GM21381 (cell line): ENCODE data around the gene PTPRU.
"Not testable (repeated sequence)": the region's sequence is repeated elsewhere in the genome, so short reads cannot be mapped to it uniquely, and the experiment has no call there.

Source experiments
- ATAC-seq: cut with Tn5 transposase; IDR thresholded peaks from one replicate; pipeline ENCODE4 v1.9.1; 2021; ENCODE audit warnings: mild to moderate bottlenecking, moderate library complexity; ENCODE audit not compliant: unreplicated experiment

The PTPRU gene

DNA sequence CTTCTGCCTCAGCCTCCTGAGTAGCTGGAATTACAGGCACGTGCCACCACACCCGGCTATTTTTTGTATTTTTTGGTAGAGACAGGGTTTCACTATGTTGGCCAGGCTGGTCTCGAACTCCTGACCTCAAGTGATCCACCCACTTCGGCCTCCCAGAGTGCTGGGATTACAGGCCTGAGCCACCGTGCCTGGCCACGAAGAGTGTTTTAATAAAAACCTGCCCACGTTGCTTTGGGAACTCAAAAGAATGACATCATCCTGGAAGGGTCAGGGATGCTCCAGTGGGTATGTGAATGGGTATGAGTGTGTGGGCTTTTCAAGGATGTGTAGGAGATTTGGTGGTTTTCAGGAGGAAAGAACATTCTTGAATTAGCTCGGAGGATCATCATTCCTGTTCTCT, 78.4 kb downstream of the PTPRU start:
- not testable (repeated sequence) for ATAC-seq

DNA sequence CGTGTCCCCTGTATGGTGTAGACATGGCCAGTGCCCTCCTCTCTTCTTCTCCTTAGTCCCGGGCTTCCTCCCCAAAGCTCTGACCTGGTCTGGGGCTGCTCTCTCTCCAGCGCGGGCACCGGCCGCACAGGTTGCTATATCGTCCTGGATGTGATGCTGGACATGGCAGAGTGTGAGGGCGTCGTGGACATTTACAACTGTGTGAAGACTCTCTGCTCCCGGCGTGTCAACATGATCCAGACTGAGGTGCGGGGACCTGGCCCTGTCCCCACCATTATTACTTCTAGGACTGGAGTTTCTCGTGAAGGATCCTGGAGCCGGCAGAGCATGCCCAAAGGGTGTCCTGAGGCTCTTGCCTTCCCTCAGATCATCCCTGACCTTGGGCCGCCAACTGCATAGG, 78.9 kb downstream of the PTPRU start:
- no peak for ATAC-seq

DNA sequence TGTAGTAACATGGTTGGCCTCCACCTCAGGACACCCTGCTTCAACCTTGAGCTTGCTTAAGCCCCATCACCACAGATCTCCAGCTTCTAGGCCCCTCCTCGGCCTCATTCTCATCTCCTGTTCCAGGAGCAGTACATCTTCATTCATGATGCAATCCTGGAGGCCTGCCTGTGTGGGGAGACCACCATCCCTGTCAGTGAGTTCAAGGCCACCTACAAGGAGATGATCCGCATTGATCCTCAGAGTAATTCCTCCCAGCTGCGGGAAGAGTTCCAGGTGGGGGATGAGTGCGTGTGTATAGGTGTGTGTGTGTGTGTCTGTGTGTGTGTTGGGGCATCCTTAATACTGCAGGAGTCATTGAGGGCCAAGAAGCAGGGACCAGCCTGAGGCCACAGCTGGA, 79.6 kb downstream of the PTPRU start:
- no peak for ATAC-seq

DNA sequence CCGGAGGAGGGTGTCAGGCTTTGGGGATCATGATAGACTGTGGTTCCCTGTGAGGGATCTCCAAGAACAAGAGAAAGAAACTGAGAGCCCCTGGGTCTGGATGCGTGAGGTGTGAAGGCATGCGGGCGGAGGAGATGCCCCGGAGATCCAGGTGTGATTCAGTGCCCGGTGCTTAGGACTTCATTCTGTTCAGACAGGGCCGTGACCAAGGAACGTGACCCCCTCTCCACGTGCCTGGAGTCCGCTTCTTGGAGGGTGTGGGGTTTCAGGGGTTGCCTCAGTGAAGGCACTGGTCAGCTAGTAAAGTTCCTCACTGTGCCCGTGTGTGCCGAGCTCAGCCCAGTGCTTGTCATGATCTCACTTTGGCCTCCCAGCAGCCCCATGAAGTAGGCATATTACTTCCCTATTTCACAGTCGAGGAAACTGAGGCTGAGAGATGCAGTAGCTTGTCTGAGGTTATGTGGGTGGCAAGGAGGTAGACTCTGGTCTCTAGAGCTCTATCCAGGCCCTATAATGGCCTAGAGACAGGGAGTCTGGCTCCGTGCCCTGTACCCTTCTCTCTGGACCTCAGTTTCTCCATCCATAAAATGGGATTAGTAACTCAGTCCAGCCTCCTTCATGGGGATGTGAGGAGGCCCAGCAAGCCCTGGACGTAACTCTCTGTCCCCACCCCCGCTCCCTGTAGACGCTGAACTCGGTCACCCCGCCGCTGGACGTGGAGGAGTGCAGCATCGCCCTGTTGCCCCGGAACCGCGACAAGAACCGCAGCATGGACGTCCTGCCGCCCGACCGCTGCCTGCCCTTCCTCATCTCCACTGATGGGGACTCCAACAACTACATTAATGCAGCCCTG, 81.0 kb downstream of the PTPRU start:
- ATAC-seq = no peak

DNA sequence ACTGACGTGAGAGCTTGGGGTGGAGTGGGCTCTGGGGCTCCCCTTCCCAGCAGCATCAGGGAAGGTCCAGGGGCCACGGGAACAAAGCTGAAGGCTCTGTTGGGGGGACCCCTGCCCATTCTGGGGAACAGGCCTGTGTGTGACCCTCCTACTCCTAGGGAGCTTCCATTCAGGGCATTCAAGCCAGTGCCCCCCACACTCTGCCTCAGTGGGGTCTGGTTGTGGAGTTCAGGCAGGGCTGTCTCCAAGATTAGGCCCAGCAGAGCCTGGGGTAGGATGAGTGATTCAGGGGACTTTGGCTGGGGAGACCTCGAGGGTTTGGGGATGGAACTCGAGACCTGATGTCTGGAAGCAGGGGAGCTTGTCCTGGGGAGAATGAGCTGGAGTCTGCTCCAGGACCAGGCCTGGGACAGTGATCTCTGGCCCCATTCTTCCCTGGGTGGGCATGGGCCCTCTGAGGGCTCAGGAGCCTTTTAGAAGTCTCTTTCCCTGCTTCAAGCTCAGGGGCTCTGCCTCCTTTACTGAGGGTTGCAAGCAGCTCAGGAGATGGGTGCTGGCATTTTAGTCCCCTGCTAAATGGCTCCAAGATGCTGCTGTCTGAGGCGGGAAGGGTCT, 81.7 kb downstream of the PTPRU start:
- ATAC-seq = no peak

DNA sequence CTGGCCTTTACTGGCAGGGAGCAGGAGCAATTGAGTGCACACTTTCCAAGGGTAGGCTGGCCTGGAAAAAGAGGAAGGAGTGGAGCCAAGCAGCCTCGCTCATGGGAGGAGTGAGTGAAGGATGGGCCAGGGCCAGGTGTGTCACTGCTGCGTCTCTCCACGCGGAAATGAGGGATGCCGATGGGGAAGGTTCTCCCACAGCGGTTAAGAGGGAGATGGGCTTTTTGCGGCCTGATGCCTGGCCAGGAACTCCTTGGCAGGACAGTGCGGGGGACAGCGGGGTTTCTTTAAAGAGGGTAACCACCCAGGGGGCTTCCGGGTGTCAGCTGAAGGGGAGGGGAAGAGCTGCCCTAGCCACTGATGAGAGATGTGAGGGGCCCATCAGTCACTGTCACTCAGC, 82.4 kb downstream of the PTPRU start:
- no peak for ATAC-seq

DNA sequence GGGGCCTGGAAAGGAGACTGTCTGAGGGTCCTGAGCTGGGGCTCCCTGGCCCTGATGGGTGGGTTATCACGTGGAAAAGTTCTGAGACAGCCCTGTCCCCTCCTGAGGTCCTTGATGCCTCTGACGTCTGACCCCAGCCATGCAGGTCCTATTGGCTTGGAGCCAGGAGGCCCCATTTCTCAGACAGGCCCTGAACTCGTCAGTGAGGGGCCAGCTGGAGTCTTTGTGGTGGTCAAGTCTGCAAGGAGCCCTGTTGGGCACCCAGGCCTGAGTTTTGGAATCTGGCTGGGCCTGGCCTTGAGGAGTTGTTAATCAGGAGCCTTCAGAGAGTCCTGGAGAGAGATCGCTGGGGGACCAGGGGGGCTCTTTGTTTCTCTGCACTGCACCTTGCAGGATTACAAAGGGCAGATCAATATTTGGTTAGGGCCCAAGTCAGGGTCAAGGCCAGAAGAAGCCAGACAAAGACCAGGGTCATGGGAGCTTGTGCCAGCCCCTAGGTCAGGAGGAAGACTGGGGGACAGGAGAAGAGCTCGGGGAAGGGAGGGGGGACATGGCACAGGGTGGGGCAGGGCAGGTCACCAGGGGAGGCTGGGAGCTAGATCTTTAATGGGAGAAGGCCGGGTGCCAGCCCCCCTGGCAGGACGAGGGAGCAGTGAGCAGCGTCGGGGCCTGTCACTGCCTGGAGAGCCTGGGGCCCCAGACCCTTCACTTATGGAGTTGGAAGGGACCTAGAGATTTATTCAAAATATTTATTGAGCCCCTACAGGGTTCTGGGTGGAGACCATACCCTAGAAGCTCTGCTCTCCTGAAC, 83.2 kb downstream of the PTPRU start:
- no peak for ATAC-seq

DNA sequence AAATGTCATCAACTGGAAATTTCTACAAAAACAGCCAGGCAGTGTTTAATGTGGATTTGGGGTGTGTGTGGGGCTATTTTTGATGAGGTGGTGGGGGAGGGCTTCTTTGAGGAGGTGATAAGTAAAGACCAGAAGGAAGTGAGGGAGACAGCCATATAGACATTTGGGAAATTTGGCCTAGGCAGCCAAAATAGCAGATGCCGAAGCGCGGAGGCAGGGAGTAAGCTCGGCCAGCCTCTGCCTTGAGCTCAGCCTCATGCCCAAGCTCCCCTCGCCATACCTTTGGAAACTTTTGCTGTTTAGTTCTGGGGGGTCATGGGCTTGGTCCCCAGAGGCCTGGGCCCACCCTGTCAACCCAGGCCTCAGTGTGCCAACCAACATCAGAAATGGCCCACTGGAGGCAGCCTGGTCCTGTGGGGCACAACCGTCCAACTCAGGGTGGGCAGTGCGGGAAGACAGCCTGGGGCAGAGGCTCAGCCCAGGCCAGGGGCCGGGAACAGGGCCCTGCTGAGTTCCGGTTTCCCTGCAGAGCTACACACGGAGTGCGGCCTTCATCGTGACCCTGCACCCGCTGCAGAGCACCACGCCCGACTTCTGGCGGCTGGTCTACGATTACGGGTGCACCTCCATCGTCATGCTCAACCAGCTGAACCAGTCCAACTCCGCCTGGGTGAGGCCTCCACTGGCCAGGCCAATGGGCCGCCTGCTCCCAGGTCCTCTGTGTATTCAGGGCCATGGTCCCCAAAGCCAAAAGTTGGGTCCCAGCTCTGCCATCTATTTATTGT, 84.0 kb downstream of the PTPRU start:
- no peak for ATAC-seq

DNA sequence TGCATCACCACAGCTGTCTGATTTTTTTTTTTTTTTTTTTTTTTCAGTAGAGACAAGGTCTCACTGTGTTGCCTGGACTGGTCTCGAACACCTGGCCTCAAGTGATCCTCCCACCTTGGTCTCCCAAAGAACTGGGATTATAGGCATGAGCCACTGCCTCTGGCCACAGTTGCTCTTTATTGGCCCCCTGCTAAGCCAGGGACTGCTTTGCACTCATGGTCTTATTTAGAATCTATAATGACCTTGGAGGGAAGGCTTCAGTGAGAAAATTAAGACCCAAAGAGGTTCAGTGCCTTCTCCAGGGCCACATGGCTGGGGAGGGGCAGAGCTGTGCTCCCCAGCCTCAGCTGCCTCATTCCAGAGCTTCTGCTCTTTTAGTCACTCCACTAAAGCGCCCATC, 84.9 kb downstream of the PTPRU start:
- ATAC-seq = no peak

DNA sequence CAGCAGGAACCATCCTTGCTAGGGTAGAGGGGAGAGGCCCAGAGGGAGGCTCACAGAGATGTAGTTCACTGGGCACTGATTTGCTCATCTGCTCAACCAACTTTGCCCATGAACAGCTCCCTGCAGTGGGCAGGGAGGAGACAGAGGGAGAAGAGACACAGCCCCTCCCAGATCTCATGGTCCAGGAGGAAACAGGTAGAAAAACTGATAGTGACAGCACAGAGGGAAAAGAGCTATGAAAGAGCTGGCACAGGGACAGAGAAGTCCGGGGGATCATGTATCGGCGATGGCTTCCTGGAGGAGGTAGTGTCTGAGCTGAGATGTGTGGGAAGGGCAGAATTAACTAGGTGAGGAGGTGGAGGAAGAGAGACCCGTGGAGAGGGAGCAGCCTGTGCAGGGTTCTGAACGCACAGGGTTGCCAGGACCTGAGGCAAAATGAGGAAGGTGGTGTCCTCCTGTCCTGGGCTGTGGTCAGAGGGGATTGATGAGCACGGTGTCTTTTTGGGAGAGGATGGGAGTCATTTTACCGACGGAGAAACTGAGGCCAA, 85.9 kb downstream of the PTPRU start:
- no peak for ATAC-seq

DNA sequence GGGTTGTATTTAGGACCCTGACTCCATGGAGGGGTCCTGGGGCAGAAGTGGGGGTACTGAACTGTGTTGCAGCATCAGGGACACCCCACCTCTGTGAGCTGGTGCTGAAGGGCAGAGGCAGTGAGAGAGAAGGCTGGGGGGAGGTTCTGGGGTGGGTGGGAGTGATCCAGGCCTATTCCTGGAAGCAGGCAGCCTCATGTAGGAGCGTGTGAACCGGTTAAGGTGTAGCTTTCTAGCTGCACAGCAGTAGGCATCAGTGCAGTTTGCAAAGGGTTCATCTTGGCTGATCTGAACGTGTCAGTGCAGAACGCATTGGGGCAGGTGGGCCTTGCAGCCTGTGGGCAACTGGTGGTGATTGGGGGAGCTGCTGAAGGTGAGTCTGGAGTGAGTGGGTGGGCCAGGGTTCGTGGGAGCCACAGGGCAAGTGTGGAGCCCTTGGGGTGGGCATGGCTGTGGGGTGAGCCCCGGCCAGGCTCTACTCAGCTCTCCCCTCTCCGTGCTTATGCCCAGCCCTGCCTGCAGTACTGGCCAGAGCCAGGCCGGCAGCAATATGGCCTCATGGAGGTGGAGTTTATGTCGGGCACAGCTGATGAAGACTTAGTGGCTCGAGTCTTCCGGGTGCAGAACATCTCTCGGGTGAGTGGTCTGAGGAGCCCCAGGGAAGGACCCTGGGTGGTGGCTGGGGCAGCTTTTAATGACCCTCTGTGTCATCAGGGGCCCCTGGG, 86.7 kb downstream of the PTPRU start:
- no peak for ATAC-seq

DNA sequence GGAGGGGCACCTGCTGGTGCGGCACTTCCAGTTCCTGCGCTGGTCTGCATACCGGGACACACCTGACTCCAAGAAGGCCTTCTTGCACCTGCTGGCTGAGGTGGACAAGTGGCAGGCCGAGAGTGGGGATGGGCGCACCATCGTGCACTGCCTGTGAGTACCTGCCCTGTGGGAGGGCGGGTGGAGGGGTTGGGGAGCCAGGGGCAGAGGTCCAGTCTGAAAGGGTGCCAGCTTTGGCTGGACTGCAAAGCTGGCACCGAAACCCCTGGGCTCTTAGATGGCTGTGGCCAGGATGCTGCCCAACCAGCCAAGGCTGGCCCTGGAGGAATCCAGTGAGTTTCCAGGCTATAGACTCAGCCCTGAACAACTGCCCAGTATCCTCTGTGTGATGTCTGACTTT, 87.3 kb downstream of the PTPRU start:
- ATAC-seq = no peak

DNA sequence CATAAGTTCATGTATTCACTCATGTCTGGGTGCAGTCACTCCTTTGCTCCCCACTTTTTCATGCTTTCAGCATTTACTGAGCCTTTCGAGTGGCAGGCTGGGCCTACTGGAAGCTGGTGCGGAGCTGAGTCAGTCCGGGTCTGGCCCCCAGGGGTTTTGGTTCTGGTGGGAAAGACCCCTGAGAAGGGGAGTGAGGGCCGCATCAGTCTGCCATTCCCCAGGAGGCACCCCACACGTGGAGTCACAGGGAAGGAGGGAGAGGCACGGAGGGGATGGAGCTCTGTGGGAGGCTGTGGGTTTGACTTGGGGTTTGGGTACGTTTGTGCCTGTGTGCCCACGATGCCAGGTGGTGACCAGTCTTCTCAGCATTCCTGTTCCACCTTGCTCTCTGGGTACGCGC, 87.9 kb downstream of the PTPRU start:
- no peak for ATAC-seq

DNA sequence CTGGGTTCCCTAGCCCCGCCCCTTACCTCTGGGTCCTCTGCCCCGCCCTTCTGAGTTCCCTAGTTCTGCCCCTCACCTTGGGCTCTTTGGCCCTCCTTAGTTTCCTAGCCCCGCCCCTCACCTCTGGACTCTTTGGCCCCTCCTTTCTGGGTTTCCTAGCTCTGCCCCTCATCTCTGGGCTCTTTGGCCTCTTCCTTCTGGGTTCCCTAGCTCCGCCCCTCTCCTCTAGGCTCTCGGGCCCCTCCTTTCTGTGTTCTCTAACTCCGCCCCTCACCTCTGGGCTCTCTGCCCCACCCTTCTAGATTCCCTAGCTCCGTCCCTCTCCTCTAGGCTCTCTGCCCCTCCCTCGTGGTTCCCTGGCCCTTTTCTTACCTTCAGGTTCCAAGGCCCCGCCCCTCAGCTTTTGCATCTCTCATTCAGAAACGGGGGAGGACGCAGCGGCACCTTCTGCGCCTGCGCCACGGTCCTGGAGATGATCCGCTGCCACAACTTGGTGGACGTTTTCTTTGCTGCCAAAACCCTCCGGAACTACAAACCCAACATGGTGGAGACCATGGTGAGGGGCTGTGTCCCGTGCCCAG, 88.5 kb downstream of the PTPRU start:
- no peak for ATAC-seq

DNA sequence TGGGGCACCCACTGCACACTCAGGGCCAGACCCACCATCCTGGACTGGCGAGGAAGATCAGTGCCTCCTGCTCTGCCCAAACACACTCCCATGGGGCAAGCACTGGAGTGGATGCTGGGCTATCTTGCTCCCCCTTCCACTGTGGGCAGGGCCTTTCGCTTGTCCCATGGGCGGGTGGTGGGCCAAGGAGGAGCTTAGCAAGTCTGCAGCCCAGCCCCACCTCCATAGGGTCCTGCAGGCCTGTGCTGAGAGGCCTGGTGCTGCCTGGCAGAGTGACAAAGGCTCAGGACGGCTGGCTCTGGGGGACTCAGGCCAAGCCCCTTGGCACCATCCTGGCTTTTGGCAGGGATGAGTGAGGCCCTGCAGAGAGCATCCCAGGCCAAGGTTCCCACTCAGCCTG, 89.4 kb downstream of the PTPRU start:
- ATAC-seq = no peak

DNA sequence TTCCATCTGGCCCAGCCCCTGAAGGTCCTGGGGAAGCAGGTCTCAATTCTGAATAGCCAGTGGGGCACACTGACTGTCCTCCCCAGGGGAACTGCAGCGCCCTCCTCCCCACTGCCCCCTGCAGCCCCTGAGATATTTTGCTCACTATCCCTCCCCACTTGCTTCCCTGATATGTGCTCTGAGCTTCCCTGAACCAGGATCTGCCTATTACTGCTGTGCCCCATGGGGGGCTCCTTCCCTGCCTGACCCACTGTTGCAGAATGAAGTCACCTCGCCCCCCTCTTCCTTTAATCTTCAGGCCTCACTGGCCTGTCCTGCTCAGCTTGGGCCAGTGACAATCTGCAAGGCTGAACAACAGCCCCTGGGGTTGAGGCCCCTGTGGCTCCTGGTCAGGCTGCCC, 89.8 kb downstream of the PTPRU start:
- no peak for ATAC-seq

DNA sequence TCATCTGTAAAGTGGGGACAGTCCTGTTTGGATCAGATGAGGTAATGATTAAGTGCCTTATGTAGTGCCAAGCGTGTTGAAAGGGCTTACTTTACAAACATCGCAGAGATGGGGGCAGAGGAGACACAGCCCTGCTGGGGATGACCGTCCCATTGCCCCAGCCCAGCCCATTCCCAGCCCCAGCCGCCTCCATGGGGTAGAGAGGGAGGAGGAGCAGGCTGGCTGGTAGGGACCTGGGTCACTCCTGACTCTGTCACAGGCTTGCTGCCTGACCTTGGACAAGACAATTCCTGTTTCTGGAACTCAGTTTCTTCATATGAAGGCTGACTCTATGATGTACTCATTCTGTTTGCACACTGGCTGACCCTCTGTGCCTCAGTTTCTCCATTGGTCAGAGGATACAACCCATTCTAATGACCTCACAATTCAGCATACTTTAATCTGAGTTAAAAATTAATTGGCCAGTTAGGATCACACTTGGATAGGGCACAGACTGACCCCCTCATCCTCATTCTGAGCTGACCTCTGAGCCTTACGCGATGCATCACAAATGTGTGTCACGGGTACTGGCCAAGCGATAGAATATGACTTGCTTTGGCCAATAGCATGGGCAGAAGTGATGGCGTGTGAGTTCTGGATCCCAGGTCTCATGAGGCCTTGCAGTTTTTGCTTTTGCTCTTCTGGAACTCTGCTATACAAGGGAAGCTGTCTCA, 91.1 kb downstream of the PTPRU start:
- ATAC-seq = no peak

DNA sequence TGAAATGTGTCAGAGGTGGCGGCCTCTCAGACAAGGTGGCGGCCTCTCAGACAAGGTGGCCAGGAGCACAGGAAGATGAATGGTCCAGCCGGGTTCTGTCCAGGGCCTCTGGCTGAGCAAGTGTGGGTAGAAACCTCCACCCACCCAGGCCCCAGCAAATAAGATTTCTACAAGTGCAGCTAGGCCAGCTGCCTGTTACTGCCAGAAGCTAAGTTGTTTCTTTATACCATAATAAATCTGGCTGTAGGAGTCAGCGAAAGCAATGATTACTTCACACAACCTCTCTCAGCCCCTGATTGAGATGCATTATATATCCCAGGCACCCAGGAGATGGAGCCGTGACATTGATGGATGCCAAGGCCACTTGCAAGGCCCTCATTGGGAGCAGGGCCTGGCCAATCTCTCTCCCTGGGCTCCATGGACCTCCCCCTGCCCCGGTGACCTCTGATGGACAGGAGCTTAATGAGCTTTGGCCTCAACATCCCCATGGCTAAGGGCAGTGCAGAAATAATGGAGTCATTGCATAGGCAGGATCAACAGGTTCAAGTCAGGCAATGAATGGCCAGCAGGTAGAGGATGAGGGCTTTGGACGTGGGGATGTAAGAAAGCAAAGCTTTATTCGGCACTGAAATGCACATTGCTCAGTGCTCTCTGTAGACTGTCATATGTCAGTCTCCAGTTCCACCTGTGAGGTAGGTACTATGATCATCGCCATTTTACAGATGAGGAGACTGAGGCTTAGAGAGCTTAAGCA, 92.9 kb downstream of the PTPRU start:
- no peak for ATAC-seq
